DND-41 (cell line): ENCODE measurements around the gene MAGEH1.
A peak's percentile ranks its signal among the peaks of the same experiment; 100 is the strongest.

Experiments used
- ATAC-seq: fragments of 200-7000 bp; cut with Tn5 transposase; 3 replicates; pipeline ENCODE4 v1.9.1; 2021; ENCODE audit warnings: low read depth; ENCODE audit not compliant: insufficient read depth
- DNase-seq: peaks from one replicate; pipeline ENCODE4 v3.0.0-alpha.2; 2020
- H2AFZ ChIP-seq: 2 replicates; pipeline ENCODE4 v1.6.0; 2012; ENCODE audit warnings: low read depth, low read length
- H3K27ac ChIP-seq: 2 replicates; pipeline ENCODE4 v1.5.1; 2012; ENCODE audit warnings: low read length, inconsistent platforms
- H3K27me3 ChIP-seq: fragments of 200-600 bp; sonication (generic); 2 replicates; pipeline ENCODE4 v1.6.0; 2012; ENCODE audit warnings: low read length, mild to moderate bottlenecking, inconsistent platforms; ENCODE audit not compliant: insufficient read depth, poor library complexity
- H3K36me3 ChIP-seq: 2 replicates; pipeline ENCODE4 v1.5.1; 2012; ENCODE audit warnings: low read length, inconsistent platforms; ENCODE audit not compliant: insufficient read depth
- H3K4me1 ChIP-seq: 2 replicates; pipeline ENCODE4 v1.5.1; 2012; ENCODE audit warnings: mild to moderate bottlenecking, low read length; ENCODE audit not compliant: insufficient read depth
- H3K4me2 ChIP-seq: 2 replicates; pipeline ENCODE4 v1.6.0; 2012; ENCODE audit warnings: mild to moderate bottlenecking, moderate library complexity, low read length, inconsistent platforms; ENCODE audit not compliant: insufficient read depth
- H3K4me3 ChIP-seq, 2 experiments: fragments of 200-600 bp in 1 of 2; shearing (Covaris generic) in 1 of 2; 2 replicates each; pipeline ENCODE4 v1.5.1; 2012 to 2016; ENCODE audit warnings: inconsistent platforms in 2 of 2, low read length in 2 of 2, mild to moderate bottlenecking in 2 of 2, low read depth in 1 of 2, moderate library complexity in 1 of 2
- H3K79me2 ChIP-seq: 2 replicates; pipeline ENCODE4 v1.6.0; 2012; ENCODE audit warnings: low read length, inconsistent platforms; ENCODE audit not compliant: insufficient read depth
- H3K9ac ChIP-seq: 2 replicates; pipeline ENCODE4 v1.6.0; 2012; ENCODE audit warnings: low read depth, mild to moderate bottlenecking, inconsistent platforms, low read length, moderate library complexity
- H3K9me3 ChIP-seq: 2 replicates; pipeline ENCODE4 v1.5.1; 2012; ENCODE audit warnings: low read length, moderate library complexity, mild to moderate bottlenecking, inconsistent platforms; ENCODE audit not compliant: insufficient read depth, severe bottlenecking
- H4K20me1 ChIP-seq: 2 replicates; pipeline ENCODE4 v1.6.0; 2012; ENCODE audit warnings: low read length; ENCODE audit not compliant: insufficient read depth
- EZH2 ChIP-seq: IDR thresholded peaks from 3 replicates; pipeline ENCODE4 v1.6.1; 2012; ENCODE audit warnings: borderline replicate concordance, low read depth, mild to moderate bottlenecking, moderate library complexity, low read length, inconsistent platforms; ENCODE audit not compliant: severe bottlenecking
- TF ChIP-seq, protein P1 (sequence below): IDR thresholded peaks from 2 replicates; pipeline ENCODE4 v1.5.1; 2012; ENCODE audit warnings: borderline replicate concordance, low read length, moderate library complexity, mild to moderate bottlenecking; ENCODE audit not compliant: poor library complexity, severe bottlenecking; ENCODE audit errors: extremely low read depth

MAGEH1 gene

DNA sequence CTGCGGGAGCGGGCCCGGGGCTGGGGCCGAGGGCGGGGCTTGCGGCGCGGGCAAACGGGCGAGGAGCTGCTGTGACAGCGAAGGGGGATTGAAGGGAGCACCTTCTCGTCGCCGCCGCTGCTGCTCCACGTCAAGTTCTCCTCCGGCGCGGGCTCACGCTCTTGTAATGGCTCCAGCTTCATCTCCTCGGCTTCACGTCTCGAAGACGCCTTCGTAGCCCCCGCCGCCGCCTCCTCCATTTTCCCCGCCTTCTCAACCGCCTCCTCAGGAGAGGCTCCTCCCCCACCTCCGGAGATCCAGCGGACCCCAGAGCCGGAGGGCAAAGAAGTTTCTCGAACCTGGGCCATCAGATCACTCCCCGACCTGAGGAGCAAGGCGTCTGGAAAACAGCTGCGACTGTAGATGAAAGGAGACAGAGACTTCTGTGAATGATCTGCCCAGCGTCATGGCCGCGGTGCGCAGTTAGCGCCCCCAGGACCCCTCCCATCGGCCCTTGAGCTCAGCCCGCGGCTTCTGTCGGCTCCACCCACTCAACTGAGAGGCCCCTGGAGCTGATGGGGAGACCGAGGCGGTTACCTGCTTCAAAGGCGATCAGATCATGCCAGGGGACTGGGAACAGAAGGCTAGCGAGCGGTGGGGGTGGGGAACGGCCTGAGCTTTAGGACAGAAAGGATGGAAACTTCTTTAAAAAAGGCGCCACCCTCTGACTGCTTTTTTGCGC is 36.8 kb downstream of the MAGEH1 start:
- ATAC-seq (peak; percentile 82), DNase-seq (peak; percentile 78)
- H3K36me3 ChIP-seq: 0 out of 2 replicates have a peak, but pooled peaks cover 9% of the 10 kb centered on the region
- H3K4me2 ChIP-seq: peak overlapping the region; percentile 64
- no peaks in the 10 kb centered on the region for H4K20me1 ChIP-seq
- H3K9ac ChIP-seq: peak overlapping the region; percentile 85
- peak overlapping the region; percentile 72 for H2AFZ ChIP-seq
- H3K4me1 ChIP-seq: peaks cover 28% of the 10 kb centered on the region
- H3K9me3 ChIP-seq: no peaks in the 10 kb centered on the region
- H3K27ac ChIP-seq: peak overlapping the region; percentile 97
- peak overlapping the region; percentile 46 to 71; a peak in 3 of 4 replicates for H3K4me3 ChIP-seq
- no peaks in the 10 kb centered on the region for H3K79me2 ChIP-seq
- no peaks in the 10 kb centered on the region for H3K27me3 ChIP-seq
- TF ChIP-seq, protein P1, sequence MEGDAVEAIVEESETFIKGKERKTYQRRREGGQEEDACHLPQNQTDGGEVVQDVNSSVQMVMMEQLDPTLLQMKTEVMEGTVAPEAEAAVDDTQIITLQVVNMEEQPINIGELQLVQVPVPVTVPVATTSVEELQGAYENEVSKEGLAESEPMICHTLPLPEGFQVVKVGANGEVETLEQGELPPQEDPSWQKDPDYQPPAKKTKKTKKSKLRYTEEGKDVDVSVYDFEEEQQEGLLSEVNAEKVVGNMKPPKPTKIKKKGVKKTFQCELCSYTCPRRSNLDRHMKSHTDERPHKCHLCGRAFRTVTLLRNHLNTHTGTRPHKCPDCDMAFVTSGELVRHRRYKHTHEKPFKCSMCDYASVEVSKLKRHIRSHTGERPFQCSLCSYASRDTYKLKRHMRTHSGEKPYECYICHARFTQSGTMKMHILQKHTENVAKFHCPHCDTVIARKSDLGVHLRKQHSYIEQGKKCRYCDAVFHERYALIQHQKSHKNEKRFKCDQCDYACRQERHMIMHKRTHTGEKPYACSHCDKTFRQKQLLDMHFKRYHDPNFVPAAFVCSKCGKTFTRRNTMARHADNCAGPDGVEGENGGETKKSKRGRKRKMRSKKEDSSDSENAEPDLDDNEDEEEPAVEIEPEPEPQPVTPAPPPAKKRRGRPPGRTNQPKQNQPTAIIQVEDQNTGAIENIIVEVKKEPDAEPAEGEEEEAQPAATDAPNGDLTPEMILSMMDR: no peak
- TF ChIP-seq EZH2: no peak

DNA sequence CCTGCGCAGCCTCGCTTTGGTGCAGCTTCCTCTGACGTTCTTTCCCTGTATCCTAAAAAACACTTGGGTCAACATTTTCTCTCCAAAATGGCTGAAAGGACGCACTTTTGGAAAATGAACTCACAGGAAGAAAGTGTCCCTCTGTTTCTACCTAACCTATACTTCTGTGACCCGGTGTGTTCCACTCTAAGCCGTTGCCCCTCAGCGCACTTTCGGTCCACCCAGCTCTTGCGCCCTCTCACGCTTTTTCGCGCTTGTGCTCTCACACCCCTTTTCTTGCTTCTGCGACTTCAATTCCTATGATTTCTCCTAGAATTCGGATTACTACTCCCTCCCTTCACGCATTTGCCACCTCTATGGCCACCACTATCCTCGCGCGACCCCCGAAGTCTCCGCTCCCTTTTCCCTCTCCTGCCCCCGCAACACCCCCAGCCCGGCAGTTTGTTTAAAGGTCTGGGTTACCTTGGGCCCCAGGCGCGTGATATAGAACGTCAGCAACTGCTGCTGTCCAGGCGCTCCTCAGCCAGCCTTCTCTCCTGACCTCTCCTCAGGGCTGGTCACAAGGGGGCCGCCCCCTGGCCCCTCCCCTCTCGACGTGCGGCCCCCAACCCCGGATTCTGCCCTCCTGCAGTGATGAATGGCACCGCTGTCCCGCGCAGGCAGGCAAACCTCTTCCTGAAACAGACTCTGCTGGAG is 37.5 kb downstream of the MAGEH1 start, which contains the start of gene USP51:
TSS of gene USP51 (minus strand) at position 535 of the 696 bp plus-strand sequence. CDS start 909 bp downstream, outside the sequence.
- H2AFZ ChIP-seq: peak within 1 kb of the TSS; percentile 72
- TF ChIP-seq, protein P1: peak; percentile 36
- no peak for TF ChIP-seq EZH2
- H3K4me3 ChIP-seq: peak within 1 kb of the TSS; percentile 46 to 71; a peak in 3 of 4 replicates
- H3K27ac ChIP-seq: peak within 1 kb of the TSS; percentile 97
- H3K79me2 ChIP-seq: no peaks in the 10 kb centered on the region
- peaks cover 28% of the 10 kb centered on the region for H3K4me1 ChIP-seq
- H3K27me3 ChIP-seq: no peaks in the 10 kb centered on the region
- 0 out of 2 replicates have a peak, but pooled peaks cover 9% of the 10 kb centered on the region for H3K36me3 ChIP-seq
- peak; percentile 36 for DNase-seq
- peak within 1 kb of the TSS; percentile 64 for H3K4me2 ChIP-seq
- H3K9ac ChIP-seq: peak within 1 kb of the TSS; percentile 85
- peak; percentile 26 for ATAC-seq
- no peaks in the 10 kb centered on the region for H4K20me1 ChIP-seq
- H3K9me3 ChIP-seq: no peaks in the 10 kb centered on the region

DNA sequence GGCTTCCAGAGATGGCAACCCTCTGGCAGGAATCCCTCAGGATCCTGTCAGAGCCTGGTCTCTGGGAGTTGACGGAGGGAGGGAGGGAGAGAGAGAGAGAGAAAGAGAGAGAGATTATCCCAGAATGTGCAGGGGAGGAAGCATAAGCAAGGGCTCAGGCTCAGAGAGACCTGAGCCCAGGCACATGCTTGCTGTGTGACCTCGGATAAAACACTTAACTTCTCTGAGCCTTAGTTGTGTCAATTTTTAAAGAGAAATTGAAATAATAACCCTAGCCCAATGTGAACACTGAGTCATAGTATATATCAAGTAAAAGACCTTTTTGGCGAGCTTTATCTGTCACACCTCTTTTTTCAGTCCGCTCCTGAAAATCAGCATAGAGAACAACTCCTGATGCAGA is 38.2 kb downstream of the MAGEH1 start:
- Histone ChIP-seq H3K36me3 (0 out of 2 replicates have a peak, but pooled peaks cover 9% of the 10 kb centered on the region), H2AFZ (peak overlapping the region; percentile 72; the same call in 1 of the 2 replicates), H4K20me1 (no peaks in the 10 kb centered on the region), H3K79me2 (no peaks in the 10 kb centered on the region), H3K9me3 (no peaks in the 10 kb centered on the region), H3K27me3 (no peaks in the 10 kb centered on the region), H3K27ac (peak overlapping the region; percentile 97), H3K9ac (peak overlapping the region; percentile 85), H3K4me1 (peaks cover 28% of the 10 kb centered on the region), H3K4me3 (peak overlapping the region; percentile 46 to 71; a peak in 3 of 4 replicates), H3K4me2 (peak overlapping the region; percentile 64)
- TF ChIP-seq, protein P1: no peak
- no peak for TF ChIP-seq EZH2
- ATAC-seq (no peak), DNase-seq (no peak)
